H1 (cell line): ENCODE results near the gene RALGAPA1. TPM values are rescaled to one million over a fixed set of nuclear protein-coding genes. Genes with fewer than 3 reads are reported as not detected.

ENCODE experiments used
- CTCF ChIA-PET: fragments of 300-600 bp; sonication (Branson Sonifier 250); formaldehyde crosslinking; loops from one replicate; lab custom pipeline; 2021; ENCODE audit not compliant: partially characterized antibody; lab: Charles Lee
- POLR2A ChIA-PET: fragments of 300-600 bp; sonication (Branson Sonifier 250); formaldehyde crosslinking; loops from one replicate; lab custom pipeline; 2021; ENCODE audit warnings: inconsistent platforms; ENCODE audit not compliant: partially characterized antibody; lab: Charles Lee
- DNase-seq, 2 experiments: peaks; one replicate each; pipeline versions ENCODE4 v3.0.0 to v3.0.0-alpha.2; 2010 to 2022; ENCODE audit warnings: low spot score in 2 of 2, low read depth in 1 of 2, mixed read lengths in 1 of 2
- FAIRE-seq: peaks from 2 replicates; lab custom pipeline; 2011; peaks lifted over from hg19 to GRCh38; lab: Jason Lieb, UNC
- H2AFZ ChIP-seq: 2 replicates; pipeline ENCODE4 v1.8.1; 2012; ENCODE audit warnings: low read length, inconsistent platforms
- H2AK5ac ChIP-seq: 2 replicates; pipeline ENCODE4 v1.6.1; 2013; ENCODE audit warnings: low read depth, low read length
- H2BK120ac ChIP-seq: replicated peaks from 2 replicates; pipeline ENCODE3; 2013; ENCODE audit warnings: low read depth, low read length, inconsistent platforms
- H2BK12ac ChIP-seq: 2 replicates; pipeline ENCODE4 v1.6.1; 2013; ENCODE audit warnings: low read depth, low read length
- H2BK15ac ChIP-seq: 2 replicates; pipeline ENCODE4 v1.6.1; 2013; ENCODE audit warnings: low read length
- H2BK20ac ChIP-seq: 2 replicates; pipeline ENCODE4 v1.6.1; 2013; ENCODE audit warnings: low read length
- H2BK5ac ChIP-seq: 2 replicates; pipeline ENCODE4 v1.6.1; 2013; ENCODE audit warnings: low read depth, low read length
- H3K14ac ChIP-seq: 2 replicates; pipeline ENCODE4 v1.6.1; 2013; ENCODE audit warnings: inconsistent platforms; ENCODE audit not compliant: insufficient read length
- H3K18ac ChIP-seq: 2 replicates; pipeline ENCODE4 v1.6.1; 2013; ENCODE audit warnings: low read length; ENCODE audit errors: extremely low read depth
- H3K23ac ChIP-seq: 2 replicates; pipeline ENCODE4 v1.6.1; 2013; ENCODE audit warnings: inconsistent platforms; ENCODE audit not compliant: insufficient read length
- H3K23me2 ChIP-seq: 2 replicates; pipeline ENCODE4 v1.6.1; 2013; ENCODE audit warnings: low read depth, low read length
- H3K27ac ChIP-seq: 2 replicates; pipeline ENCODE4 v1.6.1; 2011; ENCODE audit warnings: low read depth, low read length, inconsistent platforms
- H3K27me3 ChIP-seq, 4 experiments: replicated peaks in 1 of 4; 1 replicate in 1 of 4; 2 replicates in 3 of 4; pipeline versions ENCODE4 v1.6.1 to v1.8.1; 2011 to 2013; ENCODE audit warnings: low read length in 3 of 4, mild to moderate bottlenecking in 3 of 4, inconsistent platforms in 2 of 4, mixed read lengths in 2 of 4, moderate library complexity in 1 of 4; ENCODE audit not compliant: control insufficient read depth in 3 of 4, insufficient read depth in 3 of 4; ENCODE audit errors: extremely low read depth in 1 of 4
- H3K36me3 ChIP-seq, 4 experiments: 2 replicates each; pipeline versions ENCODE4 v1.6.1 to v1.8.1; 2011 to 2013; ENCODE audit warnings: mild to moderate bottlenecking in 4 of 4, low read length in 3 of 4, moderate library complexity in 2 of 4, control low read depth in 1 of 4, inconsistent platforms in 1 of 4; ENCODE audit not compliant: insufficient read depth in 4 of 4, control insufficient read depth in 2 of 4
- H3K4ac ChIP-seq: replicated peaks from 2 replicates; pipeline ENCODE3; 2013; ENCODE audit warnings: low read length, low read depth, mixed read lengths, inconsistent platforms; ENCODE audit not compliant: insufficient read length
- H3K4me1 ChIP-seq, 4 experiments: replicated peaks in 1 of 4; 1 replicate in 1 of 4; 2 replicates in 3 of 4; pipeline versions ENCODE4 v1.6.1 to v1.8.1; 2011 to 2013; ENCODE audit warnings: low read length in 3 of 4, inconsistent platforms in 2 of 4, mixed read lengths in 1 of 4; ENCODE audit not compliant: insufficient read depth in 4 of 4, control insufficient read depth in 3 of 4
- H3K4me2 ChIP-seq, 2 experiments: 2 replicates each; pipeline versions ENCODE4 v1.6.1 to v1.8.1; 2011 to 2013; ENCODE audit warnings: low read depth in 2 of 2, low read length in 2 of 2, control low read depth in 1 of 2, inconsistent platforms in 1 of 2, mild to moderate bottlenecking in 1 of 2; ENCODE audit not compliant: insufficient read depth in 1 of 2
- H3K4me3 ChIP-seq, 4 experiments: fragments of 200-600, 300-600 bp in 1 of 4; sonication (generic), shearing (Covaris generic), sonication (Bioruptor Twin) in 1 of 4; 2 replicates each; pipeline versions ENCODE4 v1.5.1 to v1.8.1; 2011 to 2016; ENCODE audit warnings: low read length in 4 of 4, low read depth in 3 of 4, control low read depth in 2 of 4, inconsistent platforms in 2 of 4, mild to moderate bottlenecking in 2 of 4, mixed read lengths in 1 of 4, moderate library complexity in 1 of 4; ENCODE audit not compliant: insufficient read depth in 2 of 4; ENCODE audit errors: extremely low read depth in 1 of 4
- H3K56ac ChIP-seq: replicated peaks from 2 replicates; pipeline ENCODE3; 2013; ENCODE audit warnings: low read depth, mild to moderate bottlenecking, mixed read lengths, low read length, inconsistent platforms; ENCODE audit not compliant: insufficient read length
- H3K79me1 ChIP-seq: 2 replicates; pipeline ENCODE4 v1.6.1; 2013; ENCODE audit warnings: low read depth, low read length, control low read depth
- H3K79me2 ChIP-seq, 2 experiments: 2 replicates each; pipeline versions ENCODE4 v1.6.1 to v1.8.1; 2012 to 2013; ENCODE audit warnings: low read length in 2 of 2, mild to moderate bottlenecking in 2 of 2, inconsistent platforms in 1 of 2; ENCODE audit not compliant: insufficient read depth in 2 of 2, control insufficient read depth in 1 of 2
- H3K9ac ChIP-seq, 4 experiments: replicated peaks in 1 of 4; 1 replicate in 1 of 4; 2 replicates in 3 of 4; pipeline versions ENCODE4 v1.6.1 to v1.8.1; 2011 to 2013; ENCODE audit warnings: low read depth in 3 of 4, low read length in 3 of 4, control low read depth in 2 of 4, mild to moderate bottlenecking in 2 of 4, moderate library complexity in 2 of 4, inconsistent platforms in 1 of 4; ENCODE audit errors: extremely low read depth in 1 of 4
- H3K9me3 ChIP-seq, 2 experiments: 2 replicates each; pipeline versions ENCODE4 v1.6.1 to v1.8.1; 2012 to 2013; ENCODE audit warnings: mild to moderate bottlenecking in 2 of 2, moderate library complexity in 2 of 2, control low read depth in 1 of 2, inconsistent platforms in 1 of 2, low read depth in 1 of 2, low read length in 1 of 2, mixed read lengths in 1 of 2; ENCODE audit not compliant: insufficient read depth in 2 of 2
- H4K20me1 ChIP-seq, 2 experiments: replicated peaks in 1 of 2; 2 replicates each; pipeline versions ENCODE3 to v1.8.1; 2011 to 2013; ENCODE audit warnings: inconsistent platforms in 2 of 2, low read length in 2 of 2, mild to moderate bottlenecking in 1 of 2; ENCODE audit not compliant: insufficient read depth in 2 of 2, control insufficient read depth in 1 of 2
- H4K5ac ChIP-seq: 2 replicates; pipeline ENCODE4 v1.6.1; 2013; ENCODE audit warnings: low read length, low read depth, mixed read lengths, inconsistent platforms; ENCODE audit not compliant: insufficient read length
- H4K8ac ChIP-seq: 2 replicates; pipeline ENCODE4 v1.8.0; 2013; ENCODE audit warnings: mild to moderate bottlenecking, moderate library complexity, low read length, inconsistent platforms; ENCODE audit not compliant: insufficient read depth; ENCODE audit errors: extremely low read depth
- H4K91ac ChIP-seq: replicated peaks from 2 replicates; pipeline ENCODE3; 2013; ENCODE audit warnings: low read length, mixed read lengths, inconsistent platforms; ENCODE audit not compliant: insufficient read length
- ASH2L ChIP-seq: fragments of 200-600, 300-600 bp; sonication (generic); IDR thresholded peaks from one replicate; pipeline ENCODE4 v1.7.1; 2017; ENCODE audit warnings: low read length
- BACH1 ChIP-seq: IDR thresholded peaks from 2 replicates; pipeline ENCODE4 v1.6.1; 2012; ENCODE audit warnings: low read length, improper control_type of control experiment
- KDM1A ChIP-seq: fragments of 200-600, 300-600 bp; sonication (generic); IDR thresholded peaks from 2 replicates; pipeline ENCODE4 v1.7.1; 2016; ENCODE audit warnings: mild to moderate bottlenecking, low read length, borderline replicate concordance
- SAP30 ChIP-seq: fragments of 300-600 bp; sonication (generic); IDR thresholded peaks from 2 replicates; pipeline ENCODE4 v1.7.1; 2012; ENCODE audit warnings: low read length, moderate library complexity, mild to moderate bottlenecking, inconsistent platforms; ENCODE audit not compliant: insufficient read depth, insufficient replicate concordance
- WGBS, 2 experiments: shearing (Covaris generic) in 1 of 2; methylation state at CpG; one replicate each; pipeline versions ENCODE4 v1.1.6 to v1.1.7; 2013 to 2015; ENCODE audit warnings: low lambda C conversion rate in 2 of 2, mixed read lengths in 2 of 2, inconsistent platforms in 1 of 2, low coverage in 1 of 2, missing lambda C conversion rate in 1 of 2; ENCODE audit not compliant: insufficient replicate concordance in 2 of 2, insufficient coverage in 1 of 2, insufficient read length in 1 of 2; ENCODE audit errors: extremely low coverage in 1 of 2, missing lambda C conversion rate in 1 of 2; 5-methylcytosine and 5-hydroxymethylcytosine counted together
- polyA plus RNA-seq, 7 experiments: library from polyadenylated mRNA; depleted of rRNA in 3 of 7; stranded (reverse) in 5 of 7; unstranded in 2 of 7; fragments of >200 nt in 5 of 7; fragments of 200-250 nt in 2 of 7; gene quantifications; 1 replicate in 5 of 7; 2 replicates in 1 of 7; 4 replicates in 1 of 7; pipeline versions ENCODE4 v1.2.1 to v1.2.3, GENCODE V29; 2011 to 2013; ENCODE audit warnings: missing spikeins in 2 of 7, mixed read lengths in 2 of 7
- total RNA-seq: library from RNA; stranded (reverse); fragmentation: NEBNext Ultra II Directional; extraction: Animal tissue kit (Norgen Biotek cat#: 25700); gene quantifications from 2 replicates; pipeline ENCODE4 v1.2.1, GENCODE V29; 2021

RALGAPA1 gene
- total and polyA plus RNA-seq, 2 of the 8 experiments (the other 6 are each of a cell fraction or from before 2014, with no cell fraction given) = 4.2 to 26.7 TPM

DNA sequence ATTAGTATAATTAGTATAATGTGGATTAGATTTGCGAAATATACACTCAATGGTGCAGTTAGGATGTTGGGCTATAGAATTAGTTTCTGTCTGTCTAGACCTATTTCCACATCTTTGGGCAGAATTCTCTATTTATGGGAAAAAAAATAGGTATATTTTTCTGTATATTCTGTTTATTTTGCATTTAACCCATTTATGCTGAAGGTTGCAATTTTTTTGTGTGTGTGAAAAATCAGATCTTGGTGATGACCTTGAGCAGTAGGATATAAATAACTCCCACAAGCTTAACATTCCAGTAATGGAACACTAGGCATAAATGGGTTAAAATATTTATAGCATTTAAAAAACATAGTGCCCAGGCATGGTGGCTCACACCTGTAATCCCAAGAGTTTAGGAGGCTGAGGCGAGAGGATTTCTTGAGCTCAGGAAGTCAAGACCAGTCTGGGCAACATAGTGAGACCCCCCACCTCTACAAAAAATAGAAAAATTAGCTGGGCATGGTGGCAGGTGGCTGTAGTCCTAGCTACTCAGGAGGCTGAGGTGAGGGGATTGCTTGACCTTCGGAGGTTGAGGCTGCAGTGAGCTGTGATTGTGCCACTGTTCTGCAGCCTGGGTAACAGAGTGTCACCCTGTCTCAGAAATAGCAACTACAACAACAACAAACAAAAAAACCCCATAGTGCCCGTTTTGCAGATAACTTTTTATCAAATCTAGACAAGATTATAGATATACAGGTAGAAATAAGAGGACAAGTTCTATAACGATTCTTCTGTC lies 26.3 kb upstream of the RALGAPA1 start:
- Histone ChIP-seq H2AK5ac (no peak overlapping the region), H2BK5ac (no peak overlapping the region), H2AFZ (no peak overlapping the region), H3K4me1 (no peaks in the 10 kb centered on the region), H2BK20ac (no peak overlapping the region), H3K23me2 (no peaks in the 10 kb centered on the region), H3K9ac (no peak overlapping the region), H3K27me3 (no peaks in the 10 kb centered on the region), H4K5ac (no peak overlapping the region), H3K79me1 (no peaks in the 10 kb centered on the region), H3K36me3 (peaks cover 0 to 27% (median 8%) of the 10 kb centered on the region in 4 experiments; a peak in 2 of 8 replicates), H3K4me3 (no peak overlapping the region), H3K79me2 (no peaks in the 10 kb centered on the region), H3K23ac (no peak overlapping the region), H2BK12ac (no peak overlapping the region), H4K8ac (no peak overlapping the region), H2BK120ac (no peak overlapping the region), H3K18ac (no peak overlapping the region), H3K27ac (no peak overlapping the region), H3K4me2 (no peak overlapping the region), H4K20me1 (peaks cover 0 to 1% of the 10 kb centered on the region in 2 experiments), H3K9me3 (no peaks in the 10 kb centered on the region), H3K56ac (no peak overlapping the region), H3K4ac (no peak overlapping the region), H4K91ac (no peak overlapping the region), H2BK15ac (no peak overlapping the region), H3K14ac (no peak overlapping the region)
- TF ChIP-seq KDM1A (no peak), BACH1 (no peak), ASH2L (no peak), SAP30 (no peak)
- no peak for FAIRE-seq
- ChIA-PET CTCF (interaction anchor here (0.7 kb wide), 1 partner anchor 57 kb away, joined by 3 read pairs; no protein-coding TSS in a partner anchor), POLR2A (interaction anchor here (1.6 to 2.1 kb wide), 2 partner anchors 9 to 11 kb away, joined by 3 to 9 read pairs; partner anchors contain the start of gene BRMS1L)
- no peak for DNase-seq
- 83% methylated on average over 5 of the region's 5 CpGs; no CpG with 5 or more reads in 1 of the 2 experiments for WGBS, 2 experiments
